HepG2 (cell line): ENCODE results near the gene HOXA7. TPM values are rescaled to one million over a fixed set of nuclear protein-coding genes. Genes with fewer than 3 reads are reported as not detected.
A peak's percentile ranks its signal among the peaks of the same experiment; 100 is the strongest.

ENCODE experiments used
- AKAP8 ChIP-seq: sonication (generic); formaldehyde crosslinking; IDR thresholded peaks from 2 replicates; pipeline ENCODE4 v1.5.1; 2020; ENCODE audit warnings: mild to moderate bottlenecking, missing genetic modification reagents
- ASH2L ChIP-seq: fragments of 300-600, 200-600 bp; sonication (generic); IDR thresholded peaks from 2 replicates; pipeline ENCODE4 v1.7.0; 2017; ENCODE audit warnings: low read depth, mild to moderate bottlenecking, moderate library complexity, mixed read lengths, low read length; ENCODE audit not compliant: insufficient read length
- CC2D1A ChIP-seq: sonication (generic); formaldehyde crosslinking; IDR thresholded peaks from 2 replicates; pipeline ENCODE4 v1.8.1; 2023; ENCODE audit warnings: mild to moderate bottlenecking, missing genetic modification reagents
- FLYWCH1 ChIP-seq: sonication (generic); formaldehyde crosslinking; IDR thresholded peaks from 2 replicates; pipeline ENCODE4 v1.8.1; 2023; ENCODE audit warnings: mild to moderate bottlenecking, missing genetic modification reagents
- GMEB2 ChIP-seq: IDR thresholded peaks from 2 replicates; pipeline ENCODE4 v1.6.1; 2016; ENCODE audit warnings: missing biosample characterization, missing genetic modification reagents, low read depth
- IKZF4 ChIP-seq: sonication (generic); formaldehyde crosslinking; IDR thresholded peaks from 2 replicates; pipeline ENCODE4 v1.5.1; 2020; ENCODE audit warnings: borderline replicate concordance, mild to moderate bottlenecking, low read depth, missing genetic modification reagents; ENCODE audit errors: not compliant biosample characterization
- NR0B2 ChIP-seq: sonication (generic); formaldehyde crosslinking; IDR thresholded peaks from 2 replicates; pipeline ENCODE4 v1.4.0; 2020; ENCODE audit warnings: mild to moderate bottlenecking, missing genetic modification reagents
- PHF20 ChIP-seq: sonication (generic); formaldehyde crosslinking; IDR thresholded peaks from 2 replicates; pipeline ENCODE4 v1.5.0; 2020; ENCODE audit warnings: mild to moderate bottlenecking, missing genetic modification reagents
- POLR2AphosphoS2 ChIP-seq: IDR thresholded peaks from 2 replicates; pipeline ENCODE4 v1.6.1; 2011; ENCODE audit warnings: low read depth, low read length, improper control_type of control experiment
- RFX5 ChIP-seq: IDR thresholded peaks from 2 replicates; pipeline ENCODE4 v1.6.1; 2011; ENCODE audit warnings: low read depth, low read length, improper control_type of control experiment
- SSRP1 ChIP-seq: IDR thresholded peaks from 2 replicates; pipeline ENCODE4 v1.6.1; 2016; ENCODE audit warnings: control low read depth
- ZFAT ChIP-seq: sonication (generic); formaldehyde crosslinking; conservative IDR thresholded peaks from 2 replicates; pipeline ENCODE4 v1.8.1; 2023; ENCODE audit warnings: missing genetic modification reagents, inconsistent platforms
- ZNF205 ChIP-seq: IDR thresholded peaks from 2 replicates; pipeline ENCODE4 v1.6.1; 2018; ENCODE audit warnings: missing biosample characterization, missing genetic modification reagents
- ZNF543 ChIP-seq: sonication (generic); formaldehyde crosslinking; IDR thresholded peaks from 2 replicates; pipeline ENCODE4 v1.4.0; 2020; ENCODE audit warnings: mild to moderate bottlenecking, missing genetic modification reagents
- ZNF800 ChIP-seq: sonication (generic); formaldehyde crosslinking; IDR thresholded peaks from 2 replicates; pipeline ENCODE4 v1.4.0; 2020; ENCODE audit warnings: missing genetic modification reagents
- polyA plus RNA-seq, 8 experiments: library from polyadenylated mRNA; depleted of rRNA in 3 of 8; stranded (reverse) in 7 of 8; unstranded in 1 of 8; fragments of >200 nt; fragmentation: Illumina TruSeq in 4 of 8; extraction: Trizol in 4 of 8; gene quantifications; 2 replicates each; pipeline versions ENCODE4 v1.2.1 to v1.2.3, GENCODE V29; 2011 to 2016; ENCODE audit warnings: low read depth in 4 of 8, missing spikeins in 1 of 8, mixed read lengths in 1 of 8; ENCODE audit not compliant: insufficient read depth in 1 of 8
- total RNA-seq, 5 experiments: library from RNA; depleted of rRNA; stranded (reverse); fragments of >200 nt; fragmentation: Illumina TruSeq; extraction: Trizol; gene quantifications; 2 replicates each; pipeline ENCODE4 v1.2.3, GENCODE V29; 2016; ENCODE audit warnings: low read depth in 1 of 5
- TF ChIP-seq, protein P1 (sequence below): sonication (generic); formaldehyde crosslinking; IDR thresholded peaks from 2 replicates; pipeline ENCODE4 v1.5.0; 2020; ENCODE audit warnings: mild to moderate bottlenecking, missing genetic modification reagents
- TF ChIP-seq, protein P2 (sequence below): sonication (generic); formaldehyde crosslinking; IDR thresholded peaks from 2 replicates; pipeline ENCODE4 v1.4.0; 2020; ENCODE audit warnings: missing genetic modification reagents, mild to moderate bottlenecking, borderline replicate concordance
- TF ChIP-seq, protein P3 (sequence below): sonication (generic); formaldehyde crosslinking; IDR thresholded peaks from 2 replicates; pipeline ENCODE4 v1.8.1; 2023; ENCODE audit warnings: missing genetic modification reagents, mild to moderate bottlenecking, borderline replicate concordance

HOXA7 gene
- total and polyA plus RNA-seq, 2 of the 13 experiments (the other 11 are each of a cell fraction or from before 2014, with no cell fraction given): 0.05 TPM; not detected in 1

DNA sequence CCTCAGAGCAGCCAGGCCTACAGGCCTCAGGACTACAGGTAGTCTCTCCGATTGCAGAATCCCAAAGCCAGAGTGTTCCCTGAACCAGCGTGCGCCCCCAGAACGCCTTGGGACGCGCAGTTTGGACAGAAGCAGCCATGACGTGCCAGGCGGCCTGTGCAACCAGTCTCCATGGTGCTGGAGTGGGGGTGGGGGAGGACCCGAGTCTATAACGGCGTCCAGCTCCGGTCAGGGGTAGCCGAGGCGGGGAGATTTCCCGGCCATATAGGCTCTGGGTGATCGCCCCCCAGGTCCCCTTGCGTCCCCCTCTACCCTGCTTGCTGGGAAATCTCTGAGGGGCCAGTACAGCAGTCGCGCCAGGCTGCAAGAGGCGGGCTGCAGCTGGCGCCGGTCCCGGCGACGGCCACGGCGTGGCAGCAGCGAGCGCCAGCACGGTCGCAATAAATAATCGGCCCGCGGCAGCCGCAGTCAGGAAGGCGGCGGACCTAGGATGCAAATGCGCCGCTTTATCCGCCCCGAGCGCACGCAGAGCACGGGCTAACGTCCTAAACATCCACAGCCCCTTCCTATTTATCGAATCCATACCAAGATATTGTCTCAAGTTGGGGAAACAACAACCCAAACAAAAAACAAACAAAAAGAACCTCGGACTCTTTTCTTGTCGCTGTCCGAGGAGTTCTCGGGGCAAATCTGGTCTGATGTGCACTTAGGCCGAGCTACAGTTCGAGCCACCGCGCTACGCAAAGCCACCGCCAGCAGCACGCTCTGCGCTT is 5.7 kb downstream of the HOXA7 start (continued):
- TF ChIP-seq, protein P1, sequence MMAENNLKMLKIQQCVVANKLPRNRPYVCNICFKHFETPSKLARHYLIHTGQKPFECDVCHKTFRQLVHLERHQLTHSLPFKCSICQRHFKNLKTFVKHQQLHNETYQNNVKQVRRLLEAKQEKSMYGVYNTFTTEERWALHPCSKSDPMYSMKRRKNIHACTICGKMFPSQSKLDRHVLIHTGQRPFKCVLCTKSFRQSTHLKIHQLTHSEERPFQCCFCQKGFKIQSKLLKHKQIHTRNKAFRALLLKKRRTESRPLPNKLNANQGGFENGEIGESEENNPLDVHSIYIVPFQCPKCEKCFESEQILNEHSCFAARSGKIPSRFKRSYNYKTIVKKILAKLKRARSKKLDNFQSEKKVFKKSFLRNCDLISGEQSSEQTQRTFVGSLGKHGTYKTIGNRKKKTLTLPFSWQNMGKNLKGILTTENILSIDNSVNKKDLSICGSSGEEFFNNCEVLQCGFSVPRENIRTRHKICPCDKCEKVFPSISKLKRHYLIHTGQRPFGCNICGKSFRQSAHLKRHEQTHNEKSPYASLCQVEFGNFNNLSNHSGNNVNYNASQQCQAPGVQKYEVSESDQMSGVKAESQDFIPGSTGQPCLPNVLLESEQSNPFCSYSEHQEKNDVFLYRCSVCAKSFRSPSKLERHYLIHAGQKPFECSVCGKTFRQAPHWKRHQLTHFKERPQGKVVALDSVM: no peak
- TF ChIP-seq, protein P2, sequence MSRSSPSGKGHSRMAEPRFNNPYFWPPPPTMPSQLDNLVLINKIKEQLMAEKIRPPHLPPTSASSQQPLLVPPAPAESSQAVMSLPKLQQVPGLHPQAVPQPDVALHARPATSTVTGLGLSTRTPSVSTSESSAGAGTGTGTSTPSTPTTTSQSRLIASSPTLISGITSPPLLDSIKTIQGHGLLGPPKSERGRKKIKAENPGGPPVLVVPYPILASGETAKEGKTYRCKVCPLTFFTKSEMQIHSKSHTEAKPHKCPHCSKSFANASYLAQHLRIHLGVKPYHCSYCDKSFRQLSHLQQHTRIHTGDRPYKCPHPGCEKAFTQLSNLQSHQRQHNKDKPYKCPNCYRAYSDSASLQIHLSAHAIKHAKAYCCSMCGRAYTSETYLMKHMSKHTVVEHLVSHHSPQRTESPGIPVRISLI (CRISPR knock-in tag): no peak
- TF ChIP-seq ZNF205: no peak
- no peak for TF ChIP-seq IKZF4 (CRISPR knock-in tag)
- no peak for TF ChIP-seq GMEB2 (CRISPR knock-in tag)
- peak; percentile 68 for TF ChIP-seq ASH2L
- no peak for TF ChIP-seq ZNF543 (CRISPR knock-in tag)
- TF ChIP-seq ZNF800 (CRISPR knock-in tag): peak; percentile 85
- peak; percentile 23; the same call in 1 of the 2 replicates for TF ChIP-seq PHF20 (CRISPR knock-in tag)
- TF ChIP-seq POLR2AphosphoS2: no peak
- no peak for TF ChIP-seq FLYWCH1
- no peak for TF ChIP-seq RFX5
- TF ChIP-seq NR0B2: no peak
- no peak for TF ChIP-seq AKAP8 (CRISPR knock-in tag)
- TF ChIP-seq, protein P3, sequence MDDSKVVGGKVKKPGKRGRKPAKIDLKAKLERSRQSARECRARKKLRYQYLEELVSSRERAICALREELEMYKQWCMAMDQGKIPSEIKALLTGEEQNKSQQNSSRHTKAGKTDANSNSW (CRISPR knock-in tag): no peak
- no peak for TF ChIP-seq ZFAT
- TF ChIP-seq CC2D1A (CRISPR knock-in tag): no peak
- no peak for TF ChIP-seq SSRP1 (CRISPR knock-in tag)
